GM19238 (cell line): ENCODE measurements around the gene SNRNP200.
A peak's percentile ranks its signal among the peaks of the same experiment; 100 is the strongest.

Experiments
- DNase-seq: peaks from one replicate; pipeline ENCODE4 v3.0.0; 2011; ENCODE audit warnings: low spot score; ENCODE audit not compliant: insufficient read length

SNRNP200 gene

GRCh38 chr2:96251721-96252292, 53.5 kb downstream of the SNRNP200 start:
- no peak for DNase-seq

GRCh38 chr2:96250188-96250587, 55.2 kb downstream of the SNRNP200 start:
- no peak for DNase-seq

GRCh38 chr2:96249654-96250053, 55.7 kb downstream of the SNRNP200 start:
- no peak for DNase-seq

GRCh38 chr2:96248624-96249023, 56.7 kb downstream of the SNRNP200 start:
- no peak for DNase-seq

GRCh38 chr2:96247896-96248295, 57.5 kb downstream of the SNRNP200 start:
- DNase-seq: no peak

- no peak for DNase-seq
These were observed 58.3 kb downstream of the SNRNP200 start for GRCh38 chr2:96247009-96247408.

- DNase-seq: no peak
These were observed 59.5 kb downstream of the SNRNP200 start for GRCh38 chr2:96245609-96246390.

GRCh38 chr2:96243843-96244242, 61.5 kb downstream of the SNRNP200 start:
- DNase-seq: no peak

GRCh38 chr2:96241900-96242611, 63.3 kb downstream of the SNRNP200 start:
- peak; percentile 62 for DNase-seq

GRCh38 chr2:96241227-96241626, 64.1 kb downstream of the SNRNP200 start:
- no peak for DNase-seq

- DNase-seq: no peak
These were observed 64.9 kb downstream of the SNRNP200 start for GRCh38 chr2:96240341-96241038.

- no peak for DNase-seq
These were observed 65.5 kb downstream of the SNRNP200 start for GRCh38 chr2:96239745-96240264.

- no peak for DNase-seq
These were observed 66.3 kb downstream of the SNRNP200 start for GRCh38 chr2:96239091-96239490.

- no peak for DNase-seq
These were observed 67.1 kb downstream of the SNRNP200 start for GRCh38 chr2:96238266-96238665.

GRCh38 chr2:96236882-96237281, 68.5 kb downstream of the SNRNP200 start:
- DNase-seq: no peak

GRCh38 chr2:96233880-96234316, 71.4 kb downstream of the SNRNP200 start:
- DNase-seq: peak; percentile 49

GRCh38 chr2:96233436-96233835, 71.9 kb downstream of the SNRNP200 start:
- no peak for DNase-seq

- no peak for DNase-seq
These were observed 74.0 kb downstream of the SNRNP200 start for GRCh38 chr2:96231316-96231715.

- DNase-seq: no peak
These were observed 80.3 kb downstream of the SNRNP200 start for GRCh38 chr2:96225016-96225533.
